Islet of Langerhans (tissue), 1 donor: ENCODE results near the gene EMSY.
"Not testable (repeated sequence)": the region's sequence is repeated elsewhere in the genome, so short reads cannot be mapped to it uniquely, and the experiment has no call there.

Experiments
- FAIRE-seq: peaks from one replicate; lab custom pipeline; 2011; peaks lifted over from hg19 to GRCh38; lab: Jason Lieb, UNC

The EMSY gene

GRCh38 chr11:76444384-76445120, at the start of gene EMSY:
Gene EMSY (plus strand): TSS chr11:76445018. CDS start chr11:76446939, 1,921 bp downstream.
- peak; percentile 97 for FAIRE-seq

- FAIRE-seq = no peak
Measured at GRCh38 chr11:76395296-76395695, 49.5 kb upstream of the EMSY start.

- no peak for FAIRE-seq
Measured at GRCh38 chr11:76397383-76397782, 47.4 kb upstream of the EMSY start.

- FAIRE-seq = no peak
Measured at GRCh38 chr11:76400967-76401366, 43.9 kb upstream of the EMSY start.

GRCh38 chr11:76401484-76401883, 43.3 kb upstream of the EMSY start:
- FAIRE-seq = not testable (repeated sequence)

GRCh38 chr11:76406359-76406758, 38.5 kb upstream of the EMSY start:
- FAIRE-seq = no peak

GRCh38 chr11:76408171-76408965, 36.5 kb upstream of the EMSY start:
- FAIRE-seq = no peak

GRCh38 chr11:76410851-76411357, 33.9 kb upstream of the EMSY start:
- no peak for FAIRE-seq

GRCh38 chr11:76415073-76415472, 29.7 kb upstream of the EMSY start:
- FAIRE-seq = no peak

GRCh38 chr11:76419896-76420295, 24.9 kb upstream of the EMSY start:
- FAIRE-seq = no peak

GRCh38 chr11:76424379-76424778, 20.4 kb upstream of the EMSY start:
- no peak for FAIRE-seq

- FAIRE-seq = no peak
Measured at GRCh38 chr11:76424891-76425290, 19.9 kb upstream of the EMSY start.

GRCh38 chr11:76426660-76427059, 18.2 kb upstream of the EMSY start:
- no peak for FAIRE-seq

GRCh38 chr11:76436020-76436419, 8.8 kb upstream of the EMSY start:
- no peak for FAIRE-seq

GRCh38 chr11:76443268-76443980, 1.4 kb upstream of the EMSY start:
- FAIRE-seq = no peak

GRCh38 chr11:76444065-76444383, 794 bp upstream of the EMSY start:
- FAIRE-seq = no peak

GRCh38 chr11:76445121-76446084, 585 bp downstream of the EMSY start:
- no peak for FAIRE-seq

GRCh38 chr11:76448506-76448905, 3.7 kb downstream of the EMSY start:
- FAIRE-seq = no peak

- FAIRE-seq = no peak
Measured at GRCh38 chr11:76453248-76453647, 8.4 kb downstream of the EMSY start.

GRCh38 chr11:76455331-76455730, 10.5 kb downstream of the EMSY start:
- no peak for FAIRE-seq

GRCh38 chr11:76455931-76456330, 11.1 kb downstream of the EMSY start:
- no peak for FAIRE-seq

- FAIRE-seq = no peak
Measured at GRCh38 chr11:76456571-76456970, 11.8 kb downstream of the EMSY start.
